Measurements from ENCODE around the gene LSP1.

DNA sequence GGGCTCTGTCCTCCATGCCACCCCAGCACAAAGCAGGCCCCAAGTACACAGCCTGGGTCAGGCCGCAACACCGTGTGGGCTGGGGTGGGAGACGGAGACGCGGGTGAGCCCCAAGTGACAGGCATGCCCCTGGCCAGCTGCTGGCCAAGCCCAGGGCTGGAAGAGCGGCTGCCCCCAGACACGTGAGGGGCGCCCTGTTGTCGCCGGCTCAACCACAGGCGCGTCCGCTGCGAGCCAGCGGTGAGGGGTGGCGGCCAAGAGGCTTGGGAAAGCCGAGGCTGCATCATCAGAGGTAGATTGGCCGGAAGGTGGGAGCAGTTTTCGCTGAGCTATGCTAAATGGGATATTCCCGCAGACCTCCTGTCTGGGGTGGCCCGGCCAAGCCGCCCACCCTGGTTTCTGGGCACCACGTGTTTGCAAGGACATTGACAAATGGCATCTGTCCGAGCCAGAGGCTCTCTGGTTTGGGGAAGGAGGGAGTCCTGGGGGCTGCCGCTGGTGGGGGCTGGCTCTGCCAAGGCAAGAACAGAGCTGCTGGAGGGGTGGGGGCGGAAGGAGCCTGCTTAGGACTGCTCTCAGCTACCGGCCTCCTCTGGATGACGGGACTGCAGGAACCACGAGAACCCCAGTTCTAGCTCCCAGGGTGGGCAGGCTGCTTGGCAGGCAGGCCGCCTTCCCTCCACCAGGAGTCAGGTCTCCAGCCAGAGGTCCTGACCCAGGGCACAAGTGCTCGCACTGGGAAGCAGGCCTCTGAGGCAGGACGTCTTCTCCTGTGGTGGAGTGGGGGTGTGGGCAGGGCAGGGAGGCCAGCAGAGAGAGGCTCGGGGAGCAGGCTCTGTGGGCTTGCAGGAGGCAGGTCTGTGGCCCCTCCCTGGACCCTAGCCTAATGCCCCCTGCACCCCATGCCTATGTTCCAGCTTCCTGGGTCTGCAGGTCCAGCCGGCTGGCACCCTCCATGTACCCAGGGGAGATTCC is 38.3 kb downstream of the LSP1 start:
- TF ChIP-seq POLR2AphosphoS5 (IDR thresholded peaks at IDR 0.05; ENCODE audit: low read depth, low read length) (no peak), RAD21 (IDR thresholded peaks at IDR 0.05 in 1 of 2, conservative IDR thresholded peaks at IDR 0.05 in 1 of 2; ENCODE audit: low read depth in 2 of 2, low read length in 2 of 2) (no peak), CTCF (IDR thresholded peaks at IDR 0.05; ENCODE audit: control extremely low read depth in 1 of 3, insufficient read depth in 1 of 3, low read depth in 1 of 3, low read length in 3 of 3) (no peak)

Measured in H1 (cell line).